Testis (tissue), 2 donors: Measurements from ENCODE around the gene SCAPER.

Experiments used
- POLR2A ChIP-seq: fragments of 450-650 bp; IDR thresholded peaks from one replicate; pipeline ENCODE4 v1.6.1; 2017; ENCODE audit warnings: antibody characterized with exemption, mild to moderate bottlenecking, moderate library complexity
- TF ChIP-seq, protein P1 (sequence below), 3 experiments: fragments of 450-650 bp in 2 of 3; fragments of 200-600 bp in 1 of 3; sonication (generic) in 1 of 3; IDR thresholded peaks; one replicate each; pipeline ENCODE4 v1.5.1; 2016 to 2019; ENCODE audit warnings: antibody characterized with exemption in 3 of 3, mild to moderate bottlenecking in 2 of 3, moderate library complexity in 1 of 3

DNA sequence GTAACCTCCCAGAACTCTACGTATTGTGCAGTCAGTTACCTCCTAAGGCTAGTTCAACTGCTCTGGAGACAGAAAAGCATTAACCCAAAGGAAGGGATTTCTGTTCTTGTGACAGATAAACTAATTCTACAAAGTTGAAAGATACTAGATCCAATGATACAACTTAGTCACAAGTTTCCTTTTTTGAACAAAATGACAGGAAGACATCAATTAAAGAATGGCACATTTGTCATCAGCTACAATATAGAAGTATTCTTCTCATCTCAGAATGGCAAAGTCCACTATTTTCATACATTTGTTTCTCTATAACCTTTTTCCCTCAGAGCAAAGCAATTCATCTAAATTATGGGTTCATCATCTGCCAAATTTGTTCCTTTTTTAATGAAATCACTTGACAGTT lies 524.9 kb downstream of the SCAPER start:
- TF ChIP-seq, protein P1, sequence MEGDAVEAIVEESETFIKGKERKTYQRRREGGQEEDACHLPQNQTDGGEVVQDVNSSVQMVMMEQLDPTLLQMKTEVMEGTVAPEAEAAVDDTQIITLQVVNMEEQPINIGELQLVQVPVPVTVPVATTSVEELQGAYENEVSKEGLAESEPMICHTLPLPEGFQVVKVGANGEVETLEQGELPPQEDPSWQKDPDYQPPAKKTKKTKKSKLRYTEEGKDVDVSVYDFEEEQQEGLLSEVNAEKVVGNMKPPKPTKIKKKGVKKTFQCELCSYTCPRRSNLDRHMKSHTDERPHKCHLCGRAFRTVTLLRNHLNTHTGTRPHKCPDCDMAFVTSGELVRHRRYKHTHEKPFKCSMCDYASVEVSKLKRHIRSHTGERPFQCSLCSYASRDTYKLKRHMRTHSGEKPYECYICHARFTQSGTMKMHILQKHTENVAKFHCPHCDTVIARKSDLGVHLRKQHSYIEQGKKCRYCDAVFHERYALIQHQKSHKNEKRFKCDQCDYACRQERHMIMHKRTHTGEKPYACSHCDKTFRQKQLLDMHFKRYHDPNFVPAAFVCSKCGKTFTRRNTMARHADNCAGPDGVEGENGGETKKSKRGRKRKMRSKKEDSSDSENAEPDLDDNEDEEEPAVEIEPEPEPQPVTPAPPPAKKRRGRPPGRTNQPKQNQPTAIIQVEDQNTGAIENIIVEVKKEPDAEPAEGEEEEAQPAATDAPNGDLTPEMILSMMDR (IDR thresholded peaks at IDR 0.05): no peak
- TF ChIP-seq POLR2A: no peak
